Karpas-422 (cell line): Measurements from ENCODE around the gene LPCAT1. TPM values are rescaled to one million over a fixed set of nuclear protein-coding genes. Genes with fewer than 3 reads are reported as not detected.
"Not testable (repeated sequence)": the region's sequence is repeated elsewhere in the genome, so short reads cannot be mapped to it uniquely, and the experiment has no call there.

Experiments
- DNase-seq: peaks from one replicate; pipeline ENCODE4 v3.0.0-alpha.2; 2015
- H2AFZ ChIP-seq: fragments of 200-600 bp; sonication (generic); 2 replicates; pipeline ENCODE4 v1.6.1; 2014; ENCODE audit warnings: antibody characterized with exemption, low read length, mixed read lengths
- H3K27ac ChIP-seq: fragments of 200-600 bp; sonication (generic); 2 replicates; pipeline ENCODE4 v1.5.1; 2014; ENCODE audit warnings: mild to moderate bottlenecking, low read length, moderate library complexity
- H3K27me3 ChIP-seq: fragments of 200-600 bp; sonication (generic); 2 replicates; pipeline ENCODE4 v1.6.1; 2014; ENCODE audit warnings: low read length, mixed read lengths
- H3K36me3 ChIP-seq: fragments of 200-600 bp; sonication (generic); 2 replicates; pipeline ENCODE4 v1.6.1; 2014; ENCODE audit warnings: low read length, mixed read lengths; ENCODE audit not compliant: insufficient read depth
- H3K4me1 ChIP-seq: fragments of 200-600 bp; sonication (generic); 2 replicates; pipeline ENCODE4 v1.6.1; 2014; ENCODE audit warnings: mild to moderate bottlenecking, low read length, mixed read lengths
- H3K4me2 ChIP-seq: fragments of 200-600 bp; sonication (generic); 2 replicates; pipeline ENCODE4 v1.6.1; 2014; ENCODE audit warnings: low read length, low read depth, mild to moderate bottlenecking; ENCODE audit not compliant: poor library complexity, severe bottlenecking
- H3K4me3 ChIP-seq: fragments of 200-600 bp; sonication (generic); 2 replicates; pipeline ENCODE4 v1.5.1; 2014; ENCODE audit warnings: mild to moderate bottlenecking, antibody characterized with exemption, low read length, mixed read lengths
- H3K79me2 ChIP-seq: fragments of 200-600 bp; sonication (generic); 2 replicates; pipeline ENCODE4 v1.6.1; 2014; ENCODE audit warnings: mild to moderate bottlenecking, low read length, mixed read lengths
- H3K9ac ChIP-seq: fragments of 200-600 bp; sonication (generic); 2 replicates; pipeline ENCODE4 v1.6.0; 2014; ENCODE audit warnings: low read length
- H3K9me2 ChIP-seq: fragments of 200-600 bp; sonication (generic), shearing (Covaris generic); replicated peaks from 2 replicates; pipeline ENCODE4 v1.6.0; 2014; ENCODE audit warnings: mild to moderate bottlenecking, low read length, moderate library complexity; ENCODE audit not compliant: insufficient read depth
- H3K9me3 ChIP-seq: fragments of 300-700, 200-600 bp; sonication (generic); 2 replicates; pipeline ENCODE4 v1.6.1; 2014; ENCODE audit warnings: low read length, mixed read lengths
- H4K20me1 ChIP-seq: fragments of 200-600 bp; sonication (generic); 2 replicates; pipeline ENCODE4 v1.6.1; 2014; ENCODE audit warnings: mild to moderate bottlenecking, antibody characterized with exemption, low read length, low read depth; ENCODE audit not compliant: insufficient read depth
- total RNA-seq: library from RNA; depleted of rRNA; stranded (reverse); fragments of >200 nt; shearing (Covaris generic); gene quantifications from 2 replicates; pipeline ENCODE4 v1.2.3, GENCODE V29; 2014; ENCODE audit warnings: low replicate concordance; rRNA removed

Gene LPCAT1
- total RNA-seq, result 115 and 124 TPM in 2 replicates

DNA sequence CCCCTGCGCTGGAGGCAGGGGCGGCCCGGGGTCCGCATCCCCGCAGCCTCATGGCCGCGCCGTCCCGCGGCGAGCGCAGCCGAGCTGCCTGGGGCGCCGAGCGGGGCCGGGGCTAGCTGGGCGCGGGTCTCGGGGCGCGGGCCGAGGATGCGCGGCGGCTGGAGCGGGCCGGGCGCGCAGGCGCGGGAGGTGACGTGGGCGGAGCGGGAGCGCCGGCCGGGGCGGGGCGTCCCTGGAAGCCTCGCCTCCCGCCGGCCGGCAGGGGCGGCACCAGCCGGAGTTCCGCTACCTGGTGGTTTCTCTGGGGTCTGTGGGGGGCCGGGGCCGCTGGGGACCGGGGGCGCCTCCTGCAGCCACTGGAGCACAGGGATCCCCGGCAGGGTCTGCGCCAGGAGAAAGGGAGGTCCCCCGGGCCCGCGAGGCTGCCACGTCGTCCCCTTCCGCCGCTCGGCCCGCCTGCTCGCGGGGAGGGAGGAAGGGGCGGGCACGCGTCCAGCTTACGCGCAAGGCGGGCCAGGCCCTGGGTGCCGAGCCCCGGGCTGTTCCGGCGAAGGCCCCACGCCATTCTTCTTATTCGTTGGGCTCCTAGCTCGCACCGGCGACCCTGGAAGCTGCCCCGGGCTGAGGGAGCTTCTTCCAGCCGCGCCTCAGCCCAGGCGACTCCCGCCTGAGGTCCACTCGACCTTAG is at the start of gene LPCAT1:
Gene LPCAT1, minus strand, starts transcription at position 168 of the 688 bp plus-strand sequence. Its CDS starts 116 bp downstream, at position 52.
- peaks cover 18% of the 10 kb centered on the region; the same call in 1 of the 2 replicates for H3K36me3 ChIP-seq
- peak; percentile 94 for DNase-seq
- peaks cover 50% of the 10 kb centered on the region for H3K4me1 ChIP-seq
- no peaks in the 10 kb centered on the region for H3K9me2 ChIP-seq
- H3K4me2 ChIP-seq, result peak within 1 kb of the TSS; percentile 93
- no peaks in the 10 kb centered on the region for H3K9me3 ChIP-seq
- H3K27ac ChIP-seq, result peak within 1 kb of the TSS; percentile 95
- H4K20me1 ChIP-seq, result peaks cover 38% of the 10 kb centered on the region
- peak within 1 kb of the TSS; percentile 77 for H3K4me3 ChIP-seq
- peaks cover 42% of the 10 kb centered on the region for H3K79me2 ChIP-seq
- peak within 1 kb of the TSS; percentile 96 for H3K9ac ChIP-seq
- no peaks in the 10 kb centered on the region for H3K27me3 ChIP-seq
- H2AFZ ChIP-seq, result no peak within 1 kb of the TSS; the same call in 1 of the 2 replicates

- H3K79me2 ChIP-seq, H3K4me1 ChIP-seq, H2AFZ ChIP-seq, H3K4me2 ChIP-seq, H4K20me1 ChIP-seq, H3K27me3 ChIP-seq, H3K9me2 ChIP-seq, H3K9me3 ChIP-seq, H3K27ac ChIP-seq, H3K9ac ChIP-seq, H3K4me3 ChIP-seq, DNase-seq: not testable (repeated sequence)
- H3K36me3 ChIP-seq, result peaks cover 25% of the 10 kb centered on the region
These were observed 48.1 kb upstream of the LPCAT1 start for GRCh38 chr5:1571875-1572274.

- Histone ChIP-seq H3K79me2 (no peaks in the 10 kb centered on the region), H3K9ac (no peak overlapping the region), H2AFZ (no peak overlapping the region), H3K4me1 (no peaks in the 10 kb centered on the region), H3K4me2 (no peak overlapping the region), H4K20me1 (no peaks in the 10 kb centered on the region), H3K27ac (no peak overlapping the region), H3K36me3 (peaks cover 25% of the 10 kb centered on the region), H3K9me3 (no peaks in the 10 kb centered on the region), H3K27me3 (no peaks in the 10 kb centered on the region), H3K9me2 (no peaks in the 10 kb centered on the region), H3K4me3 (no peak overlapping the region)
- no peak for DNase-seq
These were observed 47.2 kb upstream of the LPCAT1 start for GRCh38 chr5:1570975-1571374.

- DNase-seq, result no peak
- no peaks in the 10 kb centered on the region for H3K4me1 ChIP-seq
- H2AFZ ChIP-seq, result no peak overlapping the region
- no peaks in the 10 kb centered on the region for H3K9me2 ChIP-seq
- no peaks in the 10 kb centered on the region for H4K20me1 ChIP-seq
- H3K9ac ChIP-seq, result no peak overlapping the region
- peaks cover 19% of the 10 kb centered on the region for H3K36me3 ChIP-seq
- H3K27me3 ChIP-seq, result no peaks in the 10 kb centered on the region
- H3K4me2 ChIP-seq, result no peak overlapping the region
- H3K27ac ChIP-seq, result no peak overlapping the region
- no peak overlapping the region for H3K4me3 ChIP-seq
- no peaks in the 10 kb centered on the region for H3K9me3 ChIP-seq
- no peaks in the 10 kb centered on the region for H3K79me2 ChIP-seq
These were observed 44.6 kb upstream of the LPCAT1 start for GRCh38 chr5:1568201-1568979.

DNA sequence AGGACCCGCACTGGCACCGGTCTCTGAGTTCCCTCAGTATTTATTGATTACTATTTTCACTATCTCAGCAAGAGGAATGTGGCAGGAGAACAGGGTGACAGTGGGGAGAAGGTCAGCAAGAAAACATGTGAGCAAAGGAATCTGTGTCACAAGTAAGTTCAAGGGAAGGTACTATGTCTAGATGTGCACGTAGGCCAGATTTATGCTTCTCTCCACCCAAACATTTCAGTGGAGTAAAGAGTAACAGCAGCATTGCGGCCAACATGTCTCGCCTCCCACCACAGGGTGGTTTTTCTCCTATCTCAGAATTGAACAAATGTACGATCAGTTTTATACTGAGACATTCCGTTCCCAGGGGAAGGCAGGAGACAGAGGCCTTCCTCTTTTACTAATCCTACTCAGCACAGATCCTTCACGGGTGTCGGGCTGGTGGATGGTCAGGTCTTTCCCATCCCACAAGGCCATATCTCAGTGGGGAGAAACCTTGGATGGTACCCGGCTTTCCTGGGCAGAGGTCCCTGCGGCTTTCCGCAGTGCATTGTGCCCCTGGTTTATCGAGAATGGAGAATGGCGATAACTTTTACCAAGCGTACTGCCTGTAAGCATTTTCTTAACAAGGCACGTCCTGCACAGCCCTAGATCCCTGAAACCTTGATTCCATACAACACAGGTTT is 43.9 kb upstream of the LPCAT1 start:
- not testable (repeated sequence) for H3K4me2 ChIP-seq, H3K9me3 ChIP-seq, H3K27me3 ChIP-seq, H3K27ac ChIP-seq, DNase-seq, H4K20me1 ChIP-seq, H3K9ac ChIP-seq, H3K4me1 ChIP-seq, H2AFZ ChIP-seq, H3K9me2 ChIP-seq, H3K4me3 ChIP-seq, H3K79me2 ChIP-seq
- H3K36me3 ChIP-seq, result peaks cover 15% of the 10 kb centered on the region

DNA sequence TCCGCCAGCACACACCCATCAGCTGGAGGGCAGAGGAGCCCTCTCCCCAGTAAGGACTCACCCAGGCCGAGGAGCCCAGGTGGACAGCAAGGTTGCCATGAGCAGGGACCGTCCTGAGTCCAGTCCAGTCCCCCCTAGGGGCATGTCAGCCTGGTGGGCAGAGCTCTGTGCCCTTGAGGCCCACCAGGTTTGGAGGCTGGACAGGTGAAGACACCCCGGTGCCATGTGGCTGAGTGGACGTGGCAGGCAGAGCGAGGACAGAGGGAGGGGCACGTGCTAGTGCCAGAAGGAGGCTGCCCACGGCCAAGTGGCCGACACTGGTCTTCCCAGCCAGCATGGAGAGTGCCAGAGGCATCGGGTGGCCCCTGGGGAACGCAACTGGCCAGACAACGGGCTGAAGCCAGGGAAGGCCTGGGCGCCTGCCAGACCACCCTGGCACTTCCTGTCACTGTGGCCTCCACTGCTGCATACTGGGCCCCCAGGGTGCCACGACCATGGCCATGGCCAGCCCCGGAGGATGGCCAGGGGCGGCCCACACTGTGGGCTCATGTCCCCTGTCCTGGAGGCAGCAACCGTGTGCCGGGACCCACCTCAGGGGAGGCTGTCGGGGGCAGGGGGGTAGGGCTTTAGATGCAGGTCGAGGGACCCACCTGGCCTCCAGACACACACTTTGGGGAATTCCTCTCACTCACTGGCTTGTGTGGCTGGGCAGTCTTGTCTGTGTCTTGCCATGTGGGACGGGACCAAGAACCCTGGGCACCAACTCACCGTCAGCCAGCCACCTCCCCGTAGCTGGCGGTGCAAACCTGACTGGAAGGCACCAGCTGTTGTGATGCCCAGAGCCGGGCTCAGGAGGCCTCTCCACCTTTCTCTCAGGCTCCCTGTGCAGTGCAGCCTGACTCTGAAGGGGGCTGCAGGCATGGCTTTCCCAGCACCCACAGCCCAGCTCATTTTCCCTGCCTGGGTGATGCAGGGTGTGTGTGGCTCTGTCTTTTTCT is 42.3 kb upstream of the LPCAT1 start:
- no peak overlapping the region for H3K9ac ChIP-seq
- 0 out of 2 replicates have a peak, but pooled peaks cover 2% of the 10 kb centered on the region for H3K36me3 ChIP-seq
- H3K4me1 ChIP-seq, result no peaks in the 10 kb centered on the region
- no peak overlapping the region for H3K4me2 ChIP-seq
- no peak for DNase-seq
- H4K20me1 ChIP-seq, result no peaks in the 10 kb centered on the region
- no peaks in the 10 kb centered on the region for H3K27me3 ChIP-seq
- no peaks in the 10 kb centered on the region for H3K9me3 ChIP-seq
- no peak overlapping the region for H2AFZ ChIP-seq
- H3K27ac ChIP-seq, result no peak overlapping the region
- no peaks in the 10 kb centered on the region for H3K9me2 ChIP-seq
- H3K4me3 ChIP-seq, result no peak overlapping the region
- no peaks in the 10 kb centered on the region for H3K79me2 ChIP-seq

DNA sequence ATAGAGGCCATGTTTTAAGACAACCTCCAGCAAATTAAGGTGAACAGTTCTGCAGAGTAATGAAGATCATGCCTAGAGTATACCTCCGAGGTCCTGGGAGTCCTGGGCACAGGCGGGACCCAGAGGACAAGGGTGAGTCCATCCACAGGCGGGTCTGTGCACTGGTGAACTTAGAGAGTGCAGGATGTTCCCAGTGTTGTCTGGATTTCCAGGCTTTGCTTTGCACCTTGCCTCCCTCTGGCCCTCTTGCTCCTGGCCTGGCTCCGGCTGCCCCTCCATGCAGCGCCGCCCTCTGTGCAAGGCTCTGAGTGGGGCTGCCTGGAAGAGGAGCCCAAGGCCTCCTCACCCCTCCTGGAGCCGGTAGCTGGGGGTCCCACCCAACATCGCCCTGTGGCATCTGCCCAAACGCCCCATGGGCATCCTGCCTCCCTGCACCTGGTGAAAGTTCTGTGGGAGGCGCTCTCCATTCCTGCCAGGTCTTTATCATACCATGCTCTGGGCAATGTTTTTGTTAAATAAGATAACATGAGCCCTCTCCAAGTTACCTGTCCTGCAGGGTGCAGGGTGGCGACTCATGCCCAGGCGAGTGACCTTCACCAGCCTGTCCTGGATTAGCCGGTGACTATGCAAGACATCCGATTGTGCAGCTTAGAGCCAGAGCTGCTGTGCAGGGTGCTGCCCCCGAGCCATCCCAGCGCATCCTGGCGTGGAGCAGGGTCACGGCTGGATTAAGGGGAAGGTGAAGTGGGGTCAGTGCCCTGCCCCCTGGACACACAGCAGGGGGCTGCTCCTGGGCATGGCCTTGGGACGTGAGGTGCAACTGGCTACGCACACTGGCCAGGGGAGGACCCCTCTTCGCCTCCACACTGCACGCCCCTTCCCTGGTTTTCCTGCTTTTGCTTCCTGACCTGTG is 41.3 kb upstream of the LPCAT1 start:
- Histone ChIP-seq H3K4me1 (no peaks in the 10 kb centered on the region), H3K9me2 (no peaks in the 10 kb centered on the region), H3K36me3 (no peaks in the 10 kb centered on the region), H3K9me3 (no peaks in the 10 kb centered on the region), H3K4me3 (no peak overlapping the region), H3K79me2 (no peaks in the 10 kb centered on the region), H3K4me2 (no peak overlapping the region), H3K9ac (no peak overlapping the region), H3K27me3 (no peaks in the 10 kb centered on the region), H3K27ac (no peak overlapping the region), H2AFZ (no peak overlapping the region), H4K20me1 (no peaks in the 10 kb centered on the region)
- no peak for DNase-seq
